Astrocyte of the cerebellum (primary cell): ENCODE results near the gene NFATC2.

Source experiments
- DNase-seq: peaks from one replicate; pipeline ENCODE4 v3.0.0-alpha.2; 2011; ENCODE audit warnings: low read depth
- H3K4me3 ChIP-seq: 2 replicates; pipeline ENCODE4 v1.5.1; 2011; ENCODE audit warnings: mild to moderate bottlenecking, low read depth, low read length, moderate library complexity
- CTCF ChIP-seq: IDR thresholded peaks from 2 replicates; pipeline ENCODE4 v1.5.1; 2012; ENCODE audit warnings: low read length, low read depth, moderate library complexity, mild to moderate bottlenecking; ENCODE audit errors: missing control alignments
- in situ Hi-C: cut with HindIII; loops from 2 replicates; pipeline ENCODE4 v1.10.0; 2017; ENCODE audit warnings: low sequenced_read_pairs

The NFATC2 gene

DNA sequence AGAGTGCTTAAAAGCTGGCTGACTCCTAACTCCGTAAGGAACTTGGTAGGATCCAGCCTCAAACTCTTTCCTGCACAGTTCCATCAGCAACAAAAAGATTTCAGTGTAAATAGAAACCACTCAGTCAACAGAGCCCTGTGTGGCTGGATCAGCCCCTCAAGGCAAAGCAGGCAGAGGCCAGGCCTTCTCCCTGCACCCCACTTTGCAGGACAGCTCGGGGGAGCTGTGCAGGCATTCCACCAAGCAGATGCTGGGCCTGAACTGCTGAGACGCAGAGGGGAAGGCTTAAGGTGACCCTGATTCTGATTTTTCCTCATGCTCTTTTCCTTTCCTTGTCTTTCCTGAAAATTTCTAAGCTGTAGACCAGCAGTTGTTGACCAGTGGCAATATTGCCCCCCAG is 91.5 kb downstream of the NFATC2 start:
- TF ChIP-seq CTCF, result no peak
- in situ Hi-C loops, result no loop called here
- H3K4me3 ChIP-seq, result no peak overlapping the region
- DNase-seq, result no peak

DNA sequence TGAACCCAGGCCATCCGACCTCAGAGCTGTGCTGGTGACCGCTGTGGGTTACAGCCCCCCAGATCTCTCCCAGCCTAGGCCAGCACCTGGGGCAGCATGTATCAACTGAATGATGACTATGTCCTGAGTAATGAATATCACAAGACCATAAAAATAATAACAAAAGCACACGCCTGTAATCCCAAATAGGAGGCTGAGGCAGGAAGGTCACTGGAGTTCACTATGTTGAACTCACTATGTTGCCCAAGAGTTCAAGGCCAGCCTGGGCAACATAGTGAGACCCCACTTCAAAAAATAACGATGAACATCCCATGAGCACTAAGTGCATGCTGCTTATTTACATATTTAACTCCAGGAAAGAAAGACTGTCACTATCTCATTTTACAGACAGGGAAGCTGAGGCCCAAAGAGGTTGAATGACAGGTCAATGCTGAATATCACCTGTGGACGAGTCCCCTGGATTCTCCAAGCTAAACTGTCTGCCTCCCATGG is 92.3 kb downstream of the NFATC2 start:
- no peak for DNase-seq
- no peak overlapping the region for H3K4me3 ChIP-seq
- in situ Hi-C loops, result no loop called here
- no peak for TF ChIP-seq CTCF

- H3K4me3 ChIP-seq, result no peak overlapping the region
- no peak for DNase-seq
- no peak for TF ChIP-seq CTCF
- in situ Hi-C loops, result no loop called here
Measured at GRCh38 chr20:51449498-51450220, 92.9 kb downstream of the NFATC2 start.

- no peak for TF ChIP-seq CTCF
- DNase-seq, result no peak
- in situ Hi-C loops, result no loop called here
- H3K4me3 ChIP-seq, result no peak overlapping the region
Measured at GRCh38 chr20:51447765-51448148, 94.8 kb downstream of the NFATC2 start.

DNA sequence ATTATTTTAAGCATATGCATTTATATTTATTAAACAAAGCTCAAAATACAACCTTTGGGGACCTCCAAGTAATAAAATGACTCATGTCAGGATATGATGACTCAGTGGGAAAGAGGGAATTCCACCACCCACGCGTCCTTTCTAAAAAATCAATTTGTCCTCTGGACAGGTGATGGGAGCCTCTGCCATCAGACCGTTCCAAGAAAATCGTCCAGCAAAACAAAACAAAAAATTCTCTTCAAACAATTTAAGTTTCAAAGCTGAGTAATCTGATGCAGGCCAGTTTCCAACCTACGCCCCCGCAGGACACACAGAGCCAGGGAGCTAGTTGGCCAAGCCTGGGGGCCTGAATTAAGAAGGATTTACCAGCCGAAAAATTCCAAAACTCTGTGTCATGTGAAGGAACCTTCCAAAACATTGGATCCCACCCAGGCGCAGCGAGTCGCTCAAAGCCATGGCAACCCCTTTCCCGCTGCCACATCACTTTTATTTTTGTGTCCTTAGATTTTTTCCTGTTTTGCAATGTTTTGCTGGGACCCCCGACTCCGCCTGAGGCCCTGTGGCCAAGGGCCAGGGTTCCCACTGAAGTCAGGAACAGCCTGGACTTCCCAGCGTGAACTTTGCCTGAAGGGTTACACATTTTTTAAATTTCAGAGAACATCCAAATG is 95.3 kb downstream of the NFATC2 start:
- H3K4me3 ChIP-seq, result no peak overlapping the region
- in situ Hi-C loops, result no loop called here
- DNase-seq, result peak; percentile 96
- TF ChIP-seq CTCF, result no peak

- H3K4me3 ChIP-seq, result no peak overlapping the region
- DNase-seq, result no peak
- in situ Hi-C loops, result no loop called here
- no peak for TF ChIP-seq CTCF
Measured at GRCh38 chr20:51446656-51447055, 95.9 kb downstream of the NFATC2 start.
